OCI-LY1 (cell line): ENCODE data around the gene RPL36.

Source experiments
- CTCF ChIP-seq: fragments of 200-600 bp; sonication (generic), shearing (Covaris generic); IDR thresholded peaks from 2 replicates; pipeline ENCODE4 v1.5.1; 2017; ENCODE audit warnings: mild to moderate bottlenecking, antibody characterized with exemption, low read length, moderate library complexity, mixed read lengths
- EZH2 ChIP-seq: fragments of 200-600 bp; sonication (generic), shearing (Covaris generic); IDR thresholded peaks from 2 replicates; pipeline ENCODE4 v1.8.0; 2017; ENCODE audit warnings: borderline replicate concordance, mixed run types, mild to moderate bottlenecking, antibody characterized with exemption, low read length, moderate library complexity, mixed read lengths

- TF ChIP-seq CTCF = no peak
- no peak for TF ChIP-seq EZH2
Measured at GRCh38 chr19:5652261-5652660, 37.8 kb upstream of the RPL36 start.
